Keratinocyte (primary cell): ENCODE measurements around the gene GAS6. TPM values are rescaled to one million over a fixed set of nuclear protein-coding genes. Genes with fewer than 3 reads are reported as not detected.
A peak's percentile ranks its signal among the peaks of the same experiment; 100 is the strongest.

Experiments
- DNase-seq: peaks from one replicate; pipeline ENCODE4 v3.0.0-alpha.2; 2011; ENCODE audit warnings: low read depth, missing footprints, low spot score
- FAIRE-seq: peaks from 2 replicates; lab custom pipeline; 2011; peaks lifted over from hg19 to GRCh38; lab: Jason Lieb, UNC
- H2AFZ ChIP-seq: 2 replicates; pipeline ENCODE4 v1.6.0; 2012; ENCODE audit warnings: low read length, control low read depth, inconsistent platforms; ENCODE audit not compliant: control insufficient read depth
- H3K27ac ChIP-seq: 2 replicates; pipeline ENCODE4 v1.5.1; 2011; ENCODE audit warnings: low read length; ENCODE audit not compliant: control insufficient read depth, insufficient read depth
- H3K27me3 ChIP-seq: 3 replicates; pipeline ENCODE4 v1.6.0; 2011; ENCODE audit warnings: low read length; ENCODE audit not compliant: control insufficient read depth, insufficient read depth; ENCODE audit errors: extremely low read depth
- H3K36me3 ChIP-seq, 2 experiments: 2 replicates in 1 of 2; 3 replicates in 1 of 2; pipeline ENCODE4 v1.5.1; 2011; ENCODE audit warnings: low read length in 2 of 2, mild to moderate bottlenecking in 1 of 2; ENCODE audit not compliant: control insufficient read depth in 2 of 2, insufficient read depth in 2 of 2; ENCODE audit errors: extremely low read depth in 1 of 2
- H3K4me1 ChIP-seq: 3 replicates; pipeline ENCODE4 v1.5.1; 2011; ENCODE audit warnings: low read length; ENCODE audit not compliant: control insufficient read depth, insufficient read depth; ENCODE audit errors: extremely low read depth
- H3K4me2 ChIP-seq: 3 replicates; pipeline ENCODE4 v1.6.0; 2011; ENCODE audit warnings: low read depth, low read length; ENCODE audit not compliant: control insufficient read depth, insufficient read depth; ENCODE audit errors: extremely low read depth
- H3K4me3 ChIP-seq, 3 experiments: fragments of 200-600 bp in 1 of 3; sonication (generic) in 1 of 3; 2 replicates in 2 of 3; 3 replicates in 1 of 3; pipeline ENCODE4 v1.5.1; 2011 to 2016; ENCODE audit warnings: low read length in 3 of 3, mild to moderate bottlenecking in 3 of 3, control low read depth in 2 of 3, inconsistent platforms in 1 of 3, low read depth in 1 of 3, mixed read lengths in 1 of 3, mixed run types in 1 of 3, moderate library complexity in 1 of 3; ENCODE audit not compliant: control insufficient read depth in 2 of 3, insufficient read depth in 2 of 3; ENCODE audit errors: extremely low read depth in 1 of 3
- H3K79me2 ChIP-seq: 2 replicates; pipeline ENCODE4 v1.6.0; 2012; ENCODE audit warnings: low read length; ENCODE audit not compliant: control insufficient read depth, insufficient read depth
- H3K9ac ChIP-seq: 3 replicates; pipeline ENCODE4 v1.6.0; 2011; ENCODE audit warnings: low read length; ENCODE audit not compliant: control insufficient read depth, insufficient read depth; ENCODE audit errors: extremely low read depth
- H3K9me1 ChIP-seq: 3 replicates; pipeline ENCODE4 v1.6.0; 2011; ENCODE audit warnings: low read length; ENCODE audit not compliant: control insufficient read depth, insufficient read depth; ENCODE audit errors: extremely low read depth
- H3K9me3 ChIP-seq: 2 replicates; pipeline ENCODE4 v1.5.1; 2012; ENCODE audit warnings: low read depth, low read length; ENCODE audit not compliant: control insufficient read depth
- H4K20me1 ChIP-seq: 3 replicates; pipeline ENCODE4 v1.6.0; 2011; ENCODE audit warnings: low read length; ENCODE audit not compliant: control insufficient read depth, insufficient read depth; ENCODE audit errors: extremely low read depth
- CTCF ChIP-seq, 3 experiments: IDR thresholded peaks in 1 of 3; conservative IDR thresholded peaks in 1 of 3; optimal IDR thresholded peaks in 1 of 3; 2 replicates in 2 of 3; 3 replicates in 1 of 3; pipeline versions ENCODE3 to v1.5.1; 2011; ENCODE audit warnings: low read length in 3 of 3, mild to moderate bottlenecking in 3 of 3, moderate library complexity in 2 of 3, control low read depth in 1 of 3, inconsistent platforms in 1 of 3; ENCODE audit not compliant: insufficient read depth in 2 of 3; ENCODE audit errors: extremely low read depth in 1 of 3
- EZH2 ChIP-seq: IDR thresholded peaks from one replicate; pipeline ENCODE4 v1.6.1; 2012; ENCODE audit warnings: inconsistent platforms, mild to moderate bottlenecking, low read length, moderate library complexity
- dilution Hi-C: fragments of 300-500 bp; cut with MboI; formaldehyde crosslinking; loops from one replicate; pipeline ENCODE4 v1.7.0; 2020; ENCODE audit warnings: low sequenced_read_pairs; ENCODE audit not compliant: extremely low pct_ligation_motif_present
- polyA plus RNA-seq, 5 experiments: library from polyadenylated mRNA; depleted of rRNA in 3 of 5; stranded (reverse) in 3 of 5; stranded (forward) in 1 of 5; unstranded in 1 of 5; fragments of >200 nt; gene quantifications; 1 replicate in 1 of 5; 2 replicates in 3 of 5; 3 replicates in 1 of 5; pipeline versions ENCODE4 v1.2.1 to v1.2.3, GENCODE V29; 2011 to 2012; ENCODE audit warnings: missing spikeins in 2 of 5, low read depth in 1 of 5, low replicate concordance in 1 of 5

GAS6 gene
- polyA plus RNA-seq, 1 donor (not counting 4 experiments of a cell fraction or from before 2014, with no cell fraction given) = 163 TPM

- dilution Hi-C loops = no loop called here
- TF ChIP-seq EZH2 (no peak), CTCF (optimal IDR thresholded peaks at IDR 0.05 in 1 of 3, IDR thresholded peaks at IDR 0.05 in 1 of 3, conservative IDR thresholded peaks at IDR 0.05 in 1 of 3; ENCODE audit: extremely low read depth in 1 of 3, insufficient read depth in 2 of 3, low read length in 3 of 3) (no peak)
- no peak for FAIRE-seq
- no peaks in the 10 kb centered on the region for H3K27me3 ChIP-seq
- peak overlapping the region; percentile 37 for H3K4me2 ChIP-seq
- peak overlapping the region in 1 of 3 experiments; percentile 34 for H3K4me3 ChIP-seq
- H4K20me1 ChIP-seq = peaks cover 11% of the 10 kb centered on the region
- H3K36me3 ChIP-seq = peaks cover 23 to 36% of the 10 kb centered on the region in 2 experiments
- no peak overlapping the region for H2AFZ ChIP-seq
- peaks cover 24% of the 10 kb centered on the region for H3K4me1 ChIP-seq
- no peaks in the 10 kb centered on the region for H3K9me1 ChIP-seq
- H3K79me2 ChIP-seq = peaks cover under 1% of the 10 kb centered on the region
- no peaks in the 10 kb centered on the region for H3K9me3 ChIP-seq
- peak overlapping the region; percentile 60 for H3K27ac ChIP-seq
- DNase-seq = no peak
- peak overlapping the region; percentile 50 for H3K9ac ChIP-seq
Observed at GRCh38 chr13:113821847-113822246, 42.0 kb downstream of the GAS6 start.

- Histone ChIP-seq H4K20me1 (peaks cover 12% of the 10 kb centered on the region), H3K27ac (peak overlapping the region; percentile 60), H3K79me2 (no peaks in the 10 kb centered on the region), H3K4me2 (peak overlapping the region; percentile 37), H3K4me3 (no peak overlapping the region), H3K36me3 (peaks cover 25 to 35% of the 10 kb centered on the region in 2 experiments), H3K27me3 (no peaks in the 10 kb centered on the region), H3K9ac (peak overlapping the region; percentile 50), H3K9me1 (no peaks in the 10 kb centered on the region), H3K9me3 (no peaks in the 10 kb centered on the region), H2AFZ (no peak overlapping the region), H3K4me1 (peaks cover 24% of the 10 kb centered on the region)
- dilution Hi-C loops = no loop called here
- TF ChIP-seq CTCF (optimal IDR thresholded peaks at IDR 0.05 in 1 of 3, IDR thresholded peaks at IDR 0.05 in 1 of 3, conservative IDR thresholded peaks at IDR 0.05 in 1 of 3; ENCODE audit: extremely low read depth in 1 of 3, insufficient read depth in 2 of 3, low read length in 3 of 3) (no peak), EZH2 (no peak)
- FAIRE-seq (peak; percentile 96), DNase-seq (peak; percentile 69)
Observed at GRCh38 chr13:113820813-113821651, 42.8 kb downstream of the GAS6 start.
